ENCODE data around the gene MAPKAPK3.

DNA sequence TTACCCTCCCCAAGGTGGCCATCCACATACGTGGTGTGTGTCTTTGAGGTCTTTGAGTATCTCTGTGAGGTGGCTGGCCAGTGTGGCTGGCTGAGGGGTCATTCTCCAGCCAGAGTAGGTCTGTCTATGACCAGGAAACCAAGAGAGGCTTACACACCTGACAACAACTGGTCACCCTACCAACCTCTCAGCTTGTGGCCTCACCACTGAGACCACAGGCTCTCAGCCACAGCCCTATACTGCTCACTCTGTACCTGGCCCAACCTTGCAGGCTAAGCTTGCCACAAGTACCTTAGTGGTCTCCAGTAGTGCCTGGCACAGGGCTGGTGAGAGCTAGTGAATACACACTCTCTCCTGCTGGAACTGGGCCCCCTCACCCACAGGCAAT is 42.5 kb upstream of the MAPKAPK3 start:
- TF ChIP-seq, protein P1, sequence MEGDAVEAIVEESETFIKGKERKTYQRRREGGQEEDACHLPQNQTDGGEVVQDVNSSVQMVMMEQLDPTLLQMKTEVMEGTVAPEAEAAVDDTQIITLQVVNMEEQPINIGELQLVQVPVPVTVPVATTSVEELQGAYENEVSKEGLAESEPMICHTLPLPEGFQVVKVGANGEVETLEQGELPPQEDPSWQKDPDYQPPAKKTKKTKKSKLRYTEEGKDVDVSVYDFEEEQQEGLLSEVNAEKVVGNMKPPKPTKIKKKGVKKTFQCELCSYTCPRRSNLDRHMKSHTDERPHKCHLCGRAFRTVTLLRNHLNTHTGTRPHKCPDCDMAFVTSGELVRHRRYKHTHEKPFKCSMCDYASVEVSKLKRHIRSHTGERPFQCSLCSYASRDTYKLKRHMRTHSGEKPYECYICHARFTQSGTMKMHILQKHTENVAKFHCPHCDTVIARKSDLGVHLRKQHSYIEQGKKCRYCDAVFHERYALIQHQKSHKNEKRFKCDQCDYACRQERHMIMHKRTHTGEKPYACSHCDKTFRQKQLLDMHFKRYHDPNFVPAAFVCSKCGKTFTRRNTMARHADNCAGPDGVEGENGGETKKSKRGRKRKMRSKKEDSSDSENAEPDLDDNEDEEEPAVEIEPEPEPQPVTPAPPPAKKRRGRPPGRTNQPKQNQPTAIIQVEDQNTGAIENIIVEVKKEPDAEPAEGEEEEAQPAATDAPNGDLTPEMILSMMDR (conservative IDR thresholded peaks at IDR 0.05; ENCODE audit: low read length), result no peak
- TF ChIP-seq EZH2phosphoT487 (IDR thresholded peaks at IDR 0.05; ENCODE audit: borderline replicate concordance), result no peak
